HG02588 (cell line): ENCODE measurements around the gene NCOR2.

Source experiments
- ATAC-seq: cut with Tn5 transposase; IDR thresholded peaks from one replicate; pipeline ENCODE4 v1.9.1; 2021; ENCODE audit warnings: mild to moderate bottlenecking, moderate library complexity; ENCODE audit not compliant: unreplicated experiment

NCOR2 gene

GRCh38 chr12:124529565-124530276 lies 37.7 kb downstream of the NCOR2 start:
- no peak for ATAC-seq

GRCh38 chr12:124527861-124528561 lies 39.4 kb downstream of the NCOR2 start:
- no peak for ATAC-seq

- no peak for ATAC-seq
Measured at GRCh38 chr12:124525927-124526692, 41.3 kb downstream of the NCOR2 start.

- no peak for ATAC-seq
Measured at GRCh38 chr12:124525455-124525854, 42.0 kb downstream of the NCOR2 start.

GRCh38 chr12:124524231-124524925 lies 43.0 kb downstream of the NCOR2 start:
- no peak for ATAC-seq

GRCh38 chr12:124523071-124523470 lies 44.3 kb downstream of the NCOR2 start:
- ATAC-seq = no peak

- no peak for ATAC-seq
Measured at GRCh38 chr12:124520907-124521306, 46.5 kb downstream of the NCOR2 start.

- no peak for ATAC-seq
Measured at GRCh38 chr12:124520265-124520701, 47.1 kb downstream of the NCOR2 start.

- no peak for ATAC-seq
Measured at GRCh38 chr12:124519746-124520145, 47.7 kb downstream of the NCOR2 start.

- no peak for ATAC-seq
Measured at GRCh38 chr12:124518051-124518932, 49.1 kb downstream of the NCOR2 start.
